EL (cell line): ENCODE data around the gene SMAD5.
A peak's percentile ranks its signal among the peaks of the same experiment; 100 is the strongest.

ENCODE experiments used
- DNase-seq: peaks from one replicate; pipeline ENCODE4 v3.0.0-alpha.2; 2016

The SMAD5 gene

DNA sequence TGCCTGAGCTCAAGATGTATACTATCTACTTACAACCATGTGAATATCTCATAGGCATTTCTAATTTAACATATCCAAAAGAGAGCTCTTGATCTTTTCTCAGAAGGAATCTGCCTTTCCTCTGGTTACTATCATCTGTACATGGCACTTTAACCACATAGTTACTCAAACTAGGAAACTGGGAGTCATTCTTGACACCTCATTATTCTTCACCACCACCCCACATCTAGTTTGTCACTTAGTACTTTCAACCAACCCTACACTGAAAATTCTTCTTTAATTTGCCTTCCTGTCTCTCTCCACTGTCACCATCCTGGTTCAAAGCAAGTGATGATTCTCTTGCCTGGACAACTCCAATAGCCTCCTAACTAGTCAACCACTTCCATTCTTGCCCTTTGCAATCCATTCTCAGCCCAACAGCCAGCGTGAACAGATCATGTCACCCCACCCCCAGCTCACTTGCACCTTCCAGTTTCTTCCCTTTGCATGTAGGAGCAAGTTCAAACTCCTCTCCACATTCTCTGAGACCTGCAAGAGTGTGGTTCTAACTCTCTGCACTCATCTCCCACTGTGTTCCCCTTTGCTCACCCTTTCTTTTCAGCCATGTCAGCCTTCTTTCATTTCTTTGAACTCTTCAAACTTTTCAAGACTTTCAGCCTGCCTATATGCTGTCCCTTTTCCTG lies 17.3 kb upstream of the SMAD5 start:
- DNase-seq: no peak

GRCh38 chr5:136120529-136120928 lies 12.1 kb upstream of the SMAD5 start:
- no peak for DNase-seq

- no peak for DNase-seq
Measured at GRCh38 chr5:136123236-136123768, 9.3 kb upstream of the SMAD5 start.

- no peak for DNase-seq
Measured at GRCh38 chr5:136127560-136127959, 5.1 kb upstream of the SMAD5 start.

GRCh38 chr5:136128481-136128880 lies 4.2 kb upstream of the SMAD5 start:
- no peak for DNase-seq

- no peak for DNase-seq
Measured at GRCh38 chr5:136129445-136129844, 3.2 kb upstream of the SMAD5 start.

DNA sequence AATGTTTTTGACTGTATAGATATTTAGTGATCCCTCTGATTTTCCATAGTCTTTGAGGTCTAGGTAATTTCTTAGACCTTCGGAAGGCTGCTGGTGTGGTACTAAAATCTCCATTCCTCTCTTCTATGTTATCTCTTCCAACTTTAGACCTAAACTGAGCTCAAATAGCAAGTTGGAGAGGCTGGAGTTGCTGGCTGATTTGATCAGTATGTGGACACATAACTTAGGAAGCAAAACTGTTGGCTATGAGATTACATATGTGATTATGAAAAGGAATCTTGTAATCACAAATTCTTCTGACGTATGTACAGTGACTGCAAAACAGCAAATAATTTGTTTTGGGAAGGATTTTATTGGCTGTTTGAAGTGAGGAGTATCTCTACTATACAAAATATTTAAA lies 2.1 kb upstream of the SMAD5 start:
- no peak for DNase-seq

- peak; percentile 19 for DNase-seq
Measured at GRCh38 chr5:136132087-136132486, 558 bp upstream of the SMAD5 start.

DNA sequence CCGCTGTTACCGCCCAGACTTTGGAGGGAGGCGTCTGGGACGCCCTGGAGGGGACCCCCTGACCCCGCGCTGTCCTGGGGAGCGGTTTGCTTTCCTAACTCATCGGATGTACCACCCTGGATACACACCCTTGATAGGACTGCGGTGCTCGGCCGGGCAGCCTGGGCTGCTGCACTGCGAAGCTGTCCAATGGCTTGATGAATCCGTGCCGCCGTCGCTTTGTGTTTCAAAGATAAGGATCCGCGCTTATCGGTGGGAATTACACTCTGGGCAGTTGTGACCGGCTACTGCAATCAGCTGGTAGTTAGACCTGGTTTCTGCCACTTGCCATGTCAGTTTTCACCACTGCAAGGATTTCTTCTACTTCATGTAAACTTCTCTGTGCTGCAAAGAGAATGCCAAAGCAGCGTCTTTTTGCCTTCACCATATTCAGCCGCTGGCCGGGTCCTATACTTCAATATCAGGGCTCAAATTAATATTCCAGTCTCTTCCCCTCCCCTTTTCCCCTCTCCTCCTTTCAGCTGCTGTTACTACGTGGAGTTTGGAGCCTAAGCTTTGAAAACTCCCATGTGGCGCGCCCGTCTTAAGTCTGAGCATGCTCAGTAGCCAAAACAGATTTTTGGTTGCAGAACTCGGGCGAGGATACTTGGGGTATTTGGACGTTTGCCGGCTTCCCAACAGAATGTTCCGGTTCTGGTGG lies 727 bp downstream of the SMAD5 start:
- DNase-seq: peak; percentile 62

DNA sequence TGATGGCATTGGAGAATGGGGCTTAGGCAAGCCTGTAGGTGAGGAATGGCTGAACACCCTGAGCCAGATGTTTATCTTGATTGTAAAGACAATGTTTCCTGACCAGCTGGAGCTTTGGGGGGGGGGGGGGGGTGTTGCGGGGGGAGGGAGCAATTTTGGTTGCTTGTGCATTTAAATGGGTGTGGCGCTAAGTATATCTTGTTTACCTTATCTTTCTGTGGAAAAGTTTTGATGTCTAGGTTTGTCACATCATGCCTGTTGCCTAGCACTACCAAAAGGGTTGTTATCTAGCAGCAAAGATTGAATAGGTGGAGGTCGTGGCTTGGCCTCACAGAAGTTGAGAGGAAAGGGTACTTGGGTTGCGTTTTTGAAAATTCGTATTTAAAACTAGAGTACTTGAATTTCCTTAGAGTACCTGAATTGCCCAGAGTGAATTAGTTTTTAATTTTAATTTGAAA lies 1.3 kb downstream of the SMAD5 start:
- DNase-seq: no peak

DNA sequence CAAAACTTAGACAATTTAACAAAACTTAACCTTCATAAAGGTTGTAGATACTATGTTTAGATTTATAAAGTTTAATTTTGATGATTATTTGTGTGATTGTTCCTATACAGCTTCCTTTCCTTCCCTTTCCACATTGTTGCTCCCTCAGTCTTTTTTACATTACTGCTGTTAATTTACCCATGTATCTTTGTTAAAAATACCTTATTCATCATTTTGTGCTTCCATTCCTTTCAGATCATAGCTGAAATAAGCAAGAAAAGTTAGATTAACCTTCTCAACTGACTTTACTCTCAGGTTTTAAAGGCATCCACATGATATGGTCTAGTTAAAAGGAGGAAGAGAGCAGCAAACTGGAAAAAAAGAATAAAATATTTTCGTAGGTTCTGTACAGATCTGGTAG lies 2.0 kb downstream of the SMAD5 start:
- DNase-seq: no peak

GRCh38 chr5:136135536-136135935 lies 2.9 kb downstream of the SMAD5 start:
- DNase-seq: no peak

GRCh38 chr5:136137497-136138220 lies 5.0 kb downstream of the SMAD5 start:
- no peak for DNase-seq

DNA sequence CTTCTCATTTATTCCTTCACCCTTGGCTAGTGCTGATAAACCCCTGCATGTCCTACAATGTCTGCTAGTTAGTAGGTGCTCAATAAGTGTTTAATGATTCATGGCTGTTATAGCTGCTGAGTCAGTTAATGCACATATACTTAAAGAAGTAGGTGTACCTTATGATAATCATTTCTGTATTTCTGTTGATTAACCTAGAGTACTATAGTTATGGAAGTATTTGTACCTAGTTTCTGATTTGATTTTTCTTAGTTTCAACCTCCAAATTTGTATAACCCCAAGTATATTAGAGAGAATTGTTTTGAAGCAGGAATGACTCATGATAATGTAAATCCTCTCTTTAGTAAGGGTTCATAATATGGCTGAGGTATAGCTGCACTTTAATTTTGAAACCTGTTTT lies 8.9 kb downstream of the SMAD5 start:
- no peak for DNase-seq

- no peak for DNase-seq
Measured at GRCh38 chr5:136143312-136143711, 10.7 kb downstream of the SMAD5 start.

- no peak for DNase-seq
Measured at GRCh38 chr5:136143763-136144162, 11.1 kb downstream of the SMAD5 start.

- no peak for DNase-seq
Measured at GRCh38 chr5:136145030-136145429, 12.4 kb downstream of the SMAD5 start.

DNA sequence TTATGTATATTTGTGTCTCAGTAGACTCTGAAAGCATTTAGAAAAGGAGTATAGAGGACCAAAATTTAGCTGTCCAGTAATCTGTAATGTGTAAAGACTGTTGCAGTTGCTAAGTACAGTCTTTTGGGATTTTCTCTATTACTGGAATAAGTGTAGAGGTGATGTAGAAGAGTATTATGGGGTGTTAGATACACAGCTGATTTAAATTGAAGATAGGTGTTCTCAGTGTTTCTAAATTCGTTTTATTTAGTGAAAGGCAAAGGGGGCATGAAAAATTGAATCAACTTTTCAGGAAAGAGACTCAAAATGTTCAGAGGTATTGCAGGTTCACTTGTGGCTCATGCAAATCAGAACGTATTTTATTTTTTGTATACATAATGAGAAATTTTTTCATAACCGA lies 13.6 kb downstream of the SMAD5 start:
- DNase-seq: no peak

GRCh38 chr5:136147632-136148031 lies 15.0 kb downstream of the SMAD5 start:
- DNase-seq: no peak

GRCh38 chr5:136149891-136150290 lies 17.2 kb downstream of the SMAD5 start:
- DNase-seq: no peak

- DNase-seq: no peak
Measured at GRCh38 chr5:136153581-136154236, 21.1 kb downstream of the SMAD5 start.

GRCh38 chr5:136155078-136155477 lies 22.4 kb downstream of the SMAD5 start:
- DNase-seq: no peak

- DNase-seq: peak; percentile 29
Measured at GRCh38 chr5:136155761-136156160, 23.1 kb downstream of the SMAD5 start.
